Esophagus squamous epithelium (tissue), 4 donors: ENCODE results near the gene KCNMA1.

Experiments used
- POLR2A ChIP-seq, 4 donors: fragments of 450-650 bp; IDR thresholded peaks; one replicate each; pipeline ENCODE4 v1.6.1; 2017; ENCODE audit warnings: antibody characterized with exemption in 4 of 4, mild to moderate bottlenecking in 4 of 4, moderate library complexity in 3 of 4
- TF ChIP-seq, protein P1 (sequence below), 6 experiments: fragments of 450-650 bp in 4 of 6; fragments of 200-600 bp in 2 of 6; sonication (generic) in 2 of 6; IDR thresholded peaks; one replicate each; pipeline ENCODE4 v1.5.1; 2016 to 2019; ENCODE audit warnings: antibody characterized with exemption in 6 of 6, mild to moderate bottlenecking in 4 of 6, moderate library complexity in 4 of 6

DNA sequence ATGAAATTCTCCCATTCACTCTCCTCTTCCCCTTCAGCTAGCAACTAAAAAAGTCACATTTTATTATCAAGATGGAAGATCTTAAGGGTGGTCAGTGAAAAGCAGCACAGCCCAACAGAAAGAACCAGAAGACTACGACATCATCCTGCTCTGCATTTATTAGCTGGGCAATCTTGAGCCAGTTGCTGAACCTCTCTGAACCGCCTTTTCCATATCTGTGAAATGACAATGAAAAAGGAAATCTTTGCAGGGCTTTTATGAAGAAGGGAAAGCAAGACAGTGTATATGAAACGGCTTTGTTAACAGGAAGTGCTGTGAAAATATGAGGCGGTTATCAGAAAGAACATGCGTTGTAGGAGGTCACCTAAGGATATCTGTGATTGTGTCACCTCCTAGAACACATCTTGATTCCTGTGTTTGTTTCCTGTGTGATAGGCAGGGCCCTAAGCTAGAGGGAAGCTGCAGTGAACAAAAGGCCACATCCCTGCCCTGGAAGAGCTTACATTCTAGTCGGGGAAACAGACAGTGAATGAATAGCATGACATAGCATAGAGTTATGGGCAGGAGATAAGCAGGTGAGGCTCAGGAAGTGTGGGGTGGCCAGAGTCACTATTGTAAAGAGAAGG, 36.0 kb upstream of the KCNMA1 start:
- TF ChIP-seq, protein P1, sequence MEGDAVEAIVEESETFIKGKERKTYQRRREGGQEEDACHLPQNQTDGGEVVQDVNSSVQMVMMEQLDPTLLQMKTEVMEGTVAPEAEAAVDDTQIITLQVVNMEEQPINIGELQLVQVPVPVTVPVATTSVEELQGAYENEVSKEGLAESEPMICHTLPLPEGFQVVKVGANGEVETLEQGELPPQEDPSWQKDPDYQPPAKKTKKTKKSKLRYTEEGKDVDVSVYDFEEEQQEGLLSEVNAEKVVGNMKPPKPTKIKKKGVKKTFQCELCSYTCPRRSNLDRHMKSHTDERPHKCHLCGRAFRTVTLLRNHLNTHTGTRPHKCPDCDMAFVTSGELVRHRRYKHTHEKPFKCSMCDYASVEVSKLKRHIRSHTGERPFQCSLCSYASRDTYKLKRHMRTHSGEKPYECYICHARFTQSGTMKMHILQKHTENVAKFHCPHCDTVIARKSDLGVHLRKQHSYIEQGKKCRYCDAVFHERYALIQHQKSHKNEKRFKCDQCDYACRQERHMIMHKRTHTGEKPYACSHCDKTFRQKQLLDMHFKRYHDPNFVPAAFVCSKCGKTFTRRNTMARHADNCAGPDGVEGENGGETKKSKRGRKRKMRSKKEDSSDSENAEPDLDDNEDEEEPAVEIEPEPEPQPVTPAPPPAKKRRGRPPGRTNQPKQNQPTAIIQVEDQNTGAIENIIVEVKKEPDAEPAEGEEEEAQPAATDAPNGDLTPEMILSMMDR (IDR thresholded peaks at IDR 0.05): no peak
- no peak for TF ChIP-seq POLR2A (IDR thresholded peaks at IDR 0.05)
